Skeletal muscle tissue (tissue), 4 donors: ENCODE measurements around the gene PDSS2. TPM values are rescaled to one million over a fixed set of nuclear protein-coding genes. Genes with fewer than 3 reads are reported as not detected.

ENCODE experiments used
- H3K27ac ChIP-seq: one replicate; pipeline ENCODE4 v1.7.0; 2013; ENCODE audit warnings: mild to moderate bottlenecking, low read depth, low read length, inconsistent platforms
- H3K27me3 ChIP-seq, 3 donors: one replicate each; pipeline ENCODE4 v1.7.0; 2013; ENCODE audit warnings: low read length in 3 of 3; ENCODE audit not compliant: control insufficient read depth in 3 of 3, insufficient read depth in 3 of 3
- H3K36me3 ChIP-seq, 3 donors: one replicate each; pipeline ENCODE4 v1.7.0; 2013; ENCODE audit warnings: low read length in 3 of 3; ENCODE audit not compliant: control insufficient read depth in 3 of 3, insufficient read depth in 3 of 3
- H3K4me1 ChIP-seq, 3 donors: one replicate each; pipeline ENCODE4 v1.7.0; 2013; ENCODE audit warnings: low read length in 3 of 3, mild to moderate bottlenecking in 3 of 3; ENCODE audit not compliant: control insufficient read depth in 3 of 3, insufficient read depth in 3 of 3
- H3K4me3 ChIP-seq, 3 donors: one replicate each; pipeline ENCODE4 v1.7.0; 2013; ENCODE audit warnings: low read length in 3 of 3
- H3K9ac ChIP-seq, 3 donors: one replicate each; pipeline ENCODE4 v1.7.0; 2013; ENCODE audit warnings: low read length in 3 of 3, mild to moderate bottlenecking in 3 of 3, moderate library complexity in 2 of 3, low read depth in 1 of 3
- H3K9me3 ChIP-seq, 3 donors: one replicate each; pipeline ENCODE4 v1.7.0; 2013; ENCODE audit warnings: low read length in 3 of 3; ENCODE audit not compliant: control insufficient read depth in 3 of 3
- total RNA-seq: library from RNA; depleted of rRNA; stranded (reverse); fragments of >200 nt; gene quantifications from one replicate; pipeline ENCODE4 v1.2.3, GENCODE V29; 2014
- donor health status: Osteomylitis.

The PDSS2 gene
- total RNA-seq, 1 donor from 2014 or later = 6.8 TPM

DNA sequence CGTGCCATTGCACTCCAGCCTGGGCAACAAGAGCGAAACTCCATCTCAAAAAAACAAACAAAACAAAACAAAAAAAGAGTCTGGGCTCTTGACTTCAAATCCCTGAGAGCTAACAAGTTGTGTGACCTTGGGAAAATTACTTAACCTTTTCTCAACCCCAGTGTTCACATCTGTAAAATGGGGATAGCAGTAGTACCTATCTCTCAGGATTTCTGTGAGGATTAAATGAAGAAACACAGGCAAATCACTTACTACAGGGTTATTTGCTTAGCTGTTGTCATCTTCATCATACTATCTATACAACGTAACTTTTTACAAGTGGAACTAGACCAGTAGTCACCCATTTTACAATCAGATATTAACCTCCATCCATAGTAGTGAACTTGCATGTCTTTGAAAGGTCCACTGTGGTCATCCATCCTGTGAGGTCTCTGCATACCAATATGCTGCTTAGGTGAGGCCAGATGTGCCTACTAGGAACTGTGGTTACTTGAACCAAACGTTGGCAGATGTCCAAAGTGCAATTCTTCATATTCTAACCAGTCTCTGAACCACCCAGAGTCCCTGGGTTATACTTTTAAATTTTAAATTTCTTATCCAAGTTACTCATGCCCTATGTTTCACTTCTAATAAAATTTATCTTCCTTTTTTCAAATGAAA, 215.2 kb downstream of the PDSS2 start:
- Histone ChIP-seq H3K27me3 (no peaks in the 10 kb centered on the region), H3K4me1 (no peaks in the 10 kb centered on the region), H3K4me3 (no peak overlapping the region), H3K27ac (no peak overlapping the region), H3K36me3 (peaks cover 0 to 2% (median 0%) of the 10 kb centered on the region in 3 donors), H3K9ac (no peak overlapping the region), H3K9me3 (no peaks in the 10 kb centered on the region)

- H3K27ac ChIP-seq = no peak overlapping the region
- no peak overlapping the region for H3K4me3 ChIP-seq
- no peaks in the 10 kb centered on the region for H3K27me3 ChIP-seq
- no peaks in the 10 kb centered on the region for H3K9me3 ChIP-seq
- H3K36me3 ChIP-seq = peaks cover 0 to 2% (median 0%) of the 10 kb centered on the region in 3 donors
- H3K9ac ChIP-seq = no peak overlapping the region
- H3K4me1 ChIP-seq = no peaks in the 10 kb centered on the region
These were observed 215.9 kb downstream of the PDSS2 start for GRCh38 chr6:107243471-107243870.

DNA sequence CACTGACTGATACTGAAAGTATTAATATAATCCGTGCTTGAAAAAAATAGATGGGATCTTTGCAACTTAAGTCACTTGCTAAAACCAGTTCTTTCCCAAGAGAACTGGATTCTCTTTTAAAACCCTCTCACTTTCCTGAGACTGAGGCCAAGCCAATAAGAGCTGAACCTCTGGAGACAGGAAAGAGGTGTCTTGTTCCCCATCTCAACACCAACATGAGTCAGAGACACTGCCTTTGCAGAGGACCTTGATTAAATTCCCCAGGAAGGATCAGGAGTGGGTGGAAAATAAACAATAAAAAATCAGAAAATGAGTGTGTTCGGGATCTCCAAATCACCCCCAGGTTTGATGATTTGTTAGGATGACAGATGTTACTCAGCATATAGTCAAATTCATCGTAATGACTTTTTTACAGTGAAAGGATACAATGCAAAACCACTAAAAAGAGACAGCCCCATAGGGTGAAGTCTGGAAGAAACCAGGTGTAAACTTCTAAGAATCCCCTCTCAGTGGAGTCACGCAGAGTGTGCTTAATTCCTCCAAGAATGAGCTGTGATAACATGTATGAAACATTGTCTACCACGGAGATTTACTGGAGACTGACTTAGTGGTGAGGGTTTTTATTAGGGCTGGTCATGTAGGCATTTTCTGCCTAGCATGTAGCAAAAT, 221.2 kb downstream of the PDSS2 start:
- H3K9me3 ChIP-seq = no peaks in the 10 kb centered on the region
- peaks cover 0 to 3% (median 0%) of the 10 kb centered on the region in 3 donors for H3K36me3 ChIP-seq
- no peaks in the 10 kb centered on the region for H3K4me1 ChIP-seq
- H3K27ac ChIP-seq = no peak overlapping the region
- no peak overlapping the region for H3K4me3 ChIP-seq
- no peaks in the 10 kb centered on the region for H3K27me3 ChIP-seq
- no peak overlapping the region for H3K9ac ChIP-seq

DNA sequence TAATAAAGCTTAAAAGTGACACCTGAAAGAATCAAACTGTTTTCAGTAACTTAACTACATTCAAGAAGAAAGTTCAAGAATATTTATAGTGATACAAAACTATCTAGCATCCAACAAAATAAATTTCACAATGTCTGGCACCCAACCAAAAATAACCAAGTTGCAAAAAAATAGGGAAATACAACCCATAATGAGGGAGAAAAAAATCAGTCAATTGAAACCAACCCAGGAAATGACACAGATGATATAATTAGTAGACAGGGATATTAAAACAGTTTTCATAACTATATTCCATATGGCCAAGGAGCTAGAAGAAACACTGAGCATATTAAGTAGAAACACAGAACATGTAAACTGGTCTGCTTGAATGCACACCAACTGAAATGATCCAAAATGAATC, 223.9 kb downstream of the PDSS2 start:
- no peaks in the 10 kb centered on the region for H3K4me1 ChIP-seq
- peaks cover 0 to 3% (median 0%) of the 10 kb centered on the region in 3 donors for H3K36me3 ChIP-seq
- no peak overlapping the region for H3K4me3 ChIP-seq
- H3K27me3 ChIP-seq = no peaks in the 10 kb centered on the region
- H3K27ac ChIP-seq = no peak overlapping the region
- no peaks in the 10 kb centered on the region for H3K9me3 ChIP-seq
- no peak overlapping the region for H3K9ac ChIP-seq

DNA sequence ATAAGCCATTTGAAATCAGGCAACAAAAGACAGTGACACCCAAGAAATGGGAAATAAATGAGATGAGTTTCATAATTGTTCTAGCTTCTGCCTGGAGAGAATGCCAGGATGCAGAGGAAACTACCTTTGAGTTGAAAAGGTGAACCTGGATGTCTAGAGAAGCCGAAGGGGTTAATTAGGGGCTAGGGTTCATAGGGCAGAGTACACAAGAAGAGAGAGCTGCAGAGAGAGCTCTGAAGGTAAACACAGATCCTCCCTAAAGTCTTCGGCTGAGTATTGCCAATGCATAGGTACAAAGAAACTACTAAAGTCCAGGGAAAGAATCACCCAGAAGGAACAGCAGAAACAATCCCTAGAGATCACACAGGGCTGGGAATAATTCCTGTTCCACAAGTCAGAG, 224.4 kb downstream of the PDSS2 start:
- Histone ChIP-seq H3K9me3 (no peaks in the 10 kb centered on the region), H3K4me1 (no peaks in the 10 kb centered on the region), H3K9ac (no peak overlapping the region), H3K36me3 (peaks cover 0 to 3% (median 0%) of the 10 kb centered on the region in 3 donors), H3K4me3 (no peak overlapping the region), H3K27ac (no peak overlapping the region), H3K27me3 (no peaks in the 10 kb centered on the region)

DNA sequence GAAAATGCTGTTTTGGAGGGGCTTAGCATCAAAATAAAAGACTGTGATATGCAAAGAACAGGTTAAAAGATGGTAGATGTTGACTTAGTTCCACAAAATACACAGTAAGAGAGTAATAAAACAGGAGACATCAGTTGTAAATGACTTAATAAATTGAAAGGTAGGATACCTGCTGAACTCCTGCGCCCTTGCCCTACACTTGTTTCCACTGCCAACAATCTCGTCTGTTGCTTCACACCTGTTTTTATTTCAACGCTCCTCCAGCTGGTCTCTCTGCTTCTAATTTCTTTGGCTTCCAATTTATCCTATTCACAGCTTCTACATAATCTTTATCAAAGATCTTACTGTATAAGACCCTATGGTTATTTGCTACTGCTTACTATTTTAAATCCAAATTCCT, 228.1 kb downstream of the PDSS2 start:
- Histone ChIP-seq H3K9me3 (no peaks in the 10 kb centered on the region), H3K27me3 (no peaks in the 10 kb centered on the region), H3K4me1 (no peaks in the 10 kb centered on the region), H3K4me3 (no peak overlapping the region), H3K9ac (no peak overlapping the region), H3K27ac (no peak overlapping the region), H3K36me3 (no peaks in the 10 kb centered on the region)

GRCh38 chr6:107230448-107230847, 228.9 kb downstream of the PDSS2 start:
- H3K27ac ChIP-seq = no peak overlapping the region

DNA sequence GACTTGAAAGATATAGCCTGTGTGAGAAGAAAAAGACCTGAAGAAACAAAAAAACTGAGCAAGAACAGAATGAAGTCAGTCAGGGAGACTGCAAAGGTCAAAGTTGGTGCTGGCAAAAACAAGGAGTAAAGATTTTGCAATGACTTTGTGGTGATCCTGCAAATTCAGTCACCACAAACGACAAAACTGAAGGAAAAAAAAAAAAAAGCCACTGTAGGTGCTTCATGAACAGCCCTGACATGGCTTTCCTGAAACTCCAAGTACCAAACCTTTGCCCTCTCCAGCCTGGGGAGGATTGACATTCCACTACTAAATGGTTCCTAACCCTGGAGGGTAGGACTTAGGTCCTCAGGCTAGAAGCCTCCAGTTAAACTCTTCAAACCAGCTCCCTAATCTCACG, 229.3 kb downstream of the PDSS2 start:
- no peak overlapping the region for H3K4me3 ChIP-seq
- no peak overlapping the region for H3K27ac ChIP-seq
- no peaks in the 10 kb centered on the region for H3K9me3 ChIP-seq
- no peak overlapping the region for H3K9ac ChIP-seq
- H3K4me1 ChIP-seq = no peaks in the 10 kb centered on the region
- no peaks in the 10 kb centered on the region for H3K36me3 ChIP-seq
- no peaks in the 10 kb centered on the region for H3K27me3 ChIP-seq

More at GRCh38 chr6:107230448-107230847, 228.9 kb downstream of the PDSS2 start:
- Histone ChIP-seq H3K27me3 (no peaks in the 10 kb centered on the region), H3K4me1 (no peaks in the 10 kb centered on the region), H3K36me3 (no peaks in the 10 kb centered on the region), H3K4me3 (no peak overlapping the region), H3K9me3 (no peaks in the 10 kb centered on the region), H3K9ac (no peak overlapping the region)

DNA sequence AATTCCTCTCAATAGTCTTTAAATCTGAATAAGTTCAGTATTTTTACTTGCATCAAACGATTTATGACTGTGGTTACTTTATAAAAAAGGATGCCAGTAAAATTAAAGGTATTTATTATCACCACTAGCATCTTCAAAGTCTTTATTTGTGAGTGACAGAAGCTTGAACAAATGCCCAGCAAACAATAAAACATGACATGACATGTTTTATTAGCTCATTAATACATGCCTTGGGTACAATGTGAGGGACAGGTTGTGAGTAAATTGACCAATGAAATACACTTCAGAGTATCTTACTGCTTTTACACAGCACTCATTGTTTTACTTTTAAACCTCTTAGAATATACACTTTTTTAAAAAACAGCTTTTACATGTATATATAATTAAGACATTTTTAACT, 230.6 kb downstream of the PDSS2 start:
- Histone ChIP-seq H3K36me3 (no peaks in the 10 kb centered on the region), H3K4me1 (no peaks in the 10 kb centered on the region), H3K27me3 (no peaks in the 10 kb centered on the region), H3K4me3 (no peak overlapping the region), H3K9ac (no peak overlapping the region), H3K27ac (no peak overlapping the region), H3K9me3 (no peaks in the 10 kb centered on the region)

DNA sequence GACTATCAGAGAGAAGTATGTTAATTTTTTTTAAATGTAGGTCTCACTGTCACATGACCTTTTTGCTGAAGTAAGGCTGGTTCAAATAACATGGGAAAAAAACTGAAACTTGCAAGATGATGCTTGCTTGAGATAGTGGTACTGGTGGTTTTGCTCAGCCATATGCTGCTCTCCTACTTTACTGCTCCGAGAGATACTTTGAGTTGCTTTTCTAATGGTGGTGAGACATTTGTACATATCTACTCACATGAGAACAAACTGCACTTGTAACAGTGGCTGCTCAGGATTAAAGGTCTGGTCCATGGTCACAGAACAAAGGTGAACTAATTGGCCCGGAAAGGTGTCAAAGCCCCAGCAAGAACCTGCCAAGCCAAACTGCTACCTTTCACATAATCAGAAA, 237.8 kb downstream of the PDSS2 start:
- H3K4me1 ChIP-seq = no peaks in the 10 kb centered on the region
- H3K27me3 ChIP-seq = no peaks in the 10 kb centered on the region
- H3K4me3 ChIP-seq = no peak overlapping the region
- H3K27ac ChIP-seq = no peak overlapping the region
- H3K36me3 ChIP-seq = no peaks in the 10 kb centered on the region
- no peak overlapping the region for H3K9ac ChIP-seq
- H3K9me3 ChIP-seq = no peaks in the 10 kb centered on the region
